ENCODE results near the gene MEGF10. TPM values are rescaled to one million over a fixed set of nuclear protein-coding genes. Genes with fewer than 3 reads are reported as not detected.

MEGF10 gene
- total RNA-seq, 4 donors from 2014 or later, result 1.1 to 3.4 (median 2.9) TPM

DNA sequence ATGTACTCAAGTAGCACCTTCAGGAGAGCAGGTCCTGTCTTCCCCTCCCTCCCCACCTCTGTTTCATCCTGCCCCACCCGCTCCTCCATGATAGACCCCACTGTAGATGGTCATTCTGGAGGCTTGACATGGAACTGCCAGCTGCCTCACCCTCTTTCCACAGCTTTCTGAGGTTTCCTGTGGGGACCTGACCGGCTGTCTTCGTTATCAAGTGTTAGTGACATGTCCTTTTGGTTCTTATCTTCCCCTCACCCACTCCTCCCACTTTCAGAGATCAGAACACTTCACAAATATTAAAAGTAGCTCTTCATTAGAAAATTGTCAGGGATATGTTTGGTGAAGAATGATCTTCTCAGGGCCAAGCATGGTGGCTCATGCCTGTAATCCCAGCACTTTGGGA is 52.7 kb downstream of the MEGF10 start:
- WGBS, result 90% methylated on average over 3 of the region's 3 CpGs
- no peaks in the 10 kb centered on the region for H3K4me1 ChIP-seq
- TF ChIP-seq POLR2A (IDR thresholded peaks at IDR 0.05), result no peak
- no peak for TF ChIP-seq POLR2AphosphoS5 (IDR thresholded peaks at IDR 0.05)
- TF ChIP-seq EP300 (IDR thresholded peaks at IDR 0.05), result no peak
- TF ChIP-seq, protein P1, sequence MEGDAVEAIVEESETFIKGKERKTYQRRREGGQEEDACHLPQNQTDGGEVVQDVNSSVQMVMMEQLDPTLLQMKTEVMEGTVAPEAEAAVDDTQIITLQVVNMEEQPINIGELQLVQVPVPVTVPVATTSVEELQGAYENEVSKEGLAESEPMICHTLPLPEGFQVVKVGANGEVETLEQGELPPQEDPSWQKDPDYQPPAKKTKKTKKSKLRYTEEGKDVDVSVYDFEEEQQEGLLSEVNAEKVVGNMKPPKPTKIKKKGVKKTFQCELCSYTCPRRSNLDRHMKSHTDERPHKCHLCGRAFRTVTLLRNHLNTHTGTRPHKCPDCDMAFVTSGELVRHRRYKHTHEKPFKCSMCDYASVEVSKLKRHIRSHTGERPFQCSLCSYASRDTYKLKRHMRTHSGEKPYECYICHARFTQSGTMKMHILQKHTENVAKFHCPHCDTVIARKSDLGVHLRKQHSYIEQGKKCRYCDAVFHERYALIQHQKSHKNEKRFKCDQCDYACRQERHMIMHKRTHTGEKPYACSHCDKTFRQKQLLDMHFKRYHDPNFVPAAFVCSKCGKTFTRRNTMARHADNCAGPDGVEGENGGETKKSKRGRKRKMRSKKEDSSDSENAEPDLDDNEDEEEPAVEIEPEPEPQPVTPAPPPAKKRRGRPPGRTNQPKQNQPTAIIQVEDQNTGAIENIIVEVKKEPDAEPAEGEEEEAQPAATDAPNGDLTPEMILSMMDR (IDR thresholded peaks at IDR 0.05), result no peak
- H3K9me3 ChIP-seq, result no peaks in the 10 kb centered on the region
- H3K27me3 ChIP-seq, result no peaks in the 10 kb centered on the region
- H3K4me3 ChIP-seq, result no peak overlapping the region
- DNase-seq (ENCODE audit: low spot score in 2 of 2), result no peak
- H3K27ac ChIP-seq, result no peak overlapping the region
- no peaks in the 10 kb centered on the region for H3K36me3 ChIP-seq

DNA sequence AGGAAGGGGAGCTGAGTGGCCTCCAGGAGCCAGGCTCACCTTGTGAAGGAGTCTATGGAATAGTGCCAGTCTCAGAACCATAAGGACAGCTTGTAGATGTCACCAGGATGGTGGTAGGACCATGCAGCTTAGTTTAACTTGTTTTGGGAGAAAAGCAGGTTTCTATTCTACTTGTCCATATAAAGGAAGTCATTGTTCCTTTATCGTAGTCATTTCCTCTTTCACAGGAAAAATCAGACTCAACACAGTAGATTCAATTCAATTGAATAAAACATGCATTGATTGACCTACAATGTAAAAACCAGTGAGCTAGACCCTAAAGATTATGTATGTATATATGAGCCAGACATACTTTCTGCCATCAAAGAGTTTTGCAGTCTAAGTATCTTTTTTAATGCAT is 53.3 kb downstream of the MEGF10 start:
- Histone ChIP-seq H3K27me3 (no peaks in the 10 kb centered on the region), H3K27ac (no peak overlapping the region), H3K4me3 (no peak overlapping the region), H3K4me1 (no peaks in the 10 kb centered on the region), H3K9me3 (no peaks in the 10 kb centered on the region), H3K36me3 (no peaks in the 10 kb centered on the region)
- 63% methylated on average over 1 of the region's 1 CpG for WGBS
- TF ChIP-seq, protein P1 (IDR thresholded peaks at IDR 0.05), result no peak
- no peak for TF ChIP-seq POLR2A (IDR thresholded peaks at IDR 0.05)
- TF ChIP-seq POLR2AphosphoS5 (IDR thresholded peaks at IDR 0.05), result no peak
- TF ChIP-seq EP300 (IDR thresholded peaks at IDR 0.05), result no peak
- no peak for DNase-seq (ENCODE audit: low spot score in 2 of 2)

DNA sequence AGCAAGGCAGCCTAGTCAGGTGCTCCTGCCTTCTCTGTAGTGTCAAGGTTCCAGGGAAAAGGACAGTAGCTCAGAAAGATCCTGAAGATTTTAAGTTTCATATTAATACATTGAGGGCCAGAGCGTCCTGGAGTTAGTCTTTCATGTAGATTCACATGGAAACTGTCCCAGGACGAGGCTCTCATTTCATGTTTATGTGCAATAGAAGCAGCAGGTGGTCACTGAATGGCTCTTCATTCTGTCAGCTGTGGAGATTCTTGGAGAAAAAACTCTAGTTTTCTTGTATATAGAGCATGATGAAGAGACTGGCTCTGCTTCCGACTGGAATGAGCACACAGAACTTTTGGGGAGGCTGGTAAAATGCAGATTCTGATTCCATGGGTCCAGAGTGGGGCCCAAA is 54.3 kb downstream of the MEGF10 start:
- Histone ChIP-seq H3K9me3 (no peaks in the 10 kb centered on the region), H3K4me3 (no peak overlapping the region), H3K27ac (no peak overlapping the region), H3K4me1 (no peaks in the 10 kb centered on the region), H3K36me3 (no peaks in the 10 kb centered on the region), H3K27me3 (no peaks in the 10 kb centered on the region)
- WGBS, result 87% methylated on average over 3 of the region's 3 CpGs
- DNase-seq (ENCODE audit: low spot score in 2 of 2), result no peak
- TF ChIP-seq, protein P1 (IDR thresholded peaks at IDR 0.05), result no peak
- TF ChIP-seq POLR2AphosphoS5 (IDR thresholded peaks at IDR 0.05) (no peak), EP300 (IDR thresholded peaks at IDR 0.05) (no peak), POLR2A (IDR thresholded peaks at IDR 0.05) (no peak)

DNA sequence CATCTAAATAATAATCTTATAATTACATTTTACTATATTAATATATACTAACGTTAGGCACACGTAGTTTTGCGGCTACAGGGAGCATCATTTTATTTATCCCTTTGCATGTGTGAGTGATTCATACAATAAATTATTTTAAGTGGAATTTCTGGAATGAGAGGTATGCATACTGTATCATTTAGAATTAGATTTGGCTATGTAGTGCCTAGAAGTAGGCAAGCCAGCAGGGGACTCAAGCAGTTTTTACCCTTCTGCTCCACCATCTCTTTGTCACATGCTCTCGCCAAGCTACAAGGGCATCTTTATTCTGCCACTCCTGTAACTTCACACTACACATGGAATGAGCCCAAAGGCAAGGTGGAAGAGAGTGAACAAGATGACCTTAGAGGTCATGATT is 60.8 kb downstream of the MEGF10 start:
- TF ChIP-seq, protein P1 (IDR thresholded peaks at IDR 0.05), result no peak
- no peak for TF ChIP-seq EP300 (IDR thresholded peaks at IDR 0.05)
- TF ChIP-seq POLR2AphosphoS5 (IDR thresholded peaks at IDR 0.05), result no peak
- TF ChIP-seq POLR2A (IDR thresholded peaks at IDR 0.05), result no peak
- no peak overlapping the region for H3K4me3 ChIP-seq
- 60% methylated on average over 4 of the region's 4 CpGs for WGBS

DNA sequence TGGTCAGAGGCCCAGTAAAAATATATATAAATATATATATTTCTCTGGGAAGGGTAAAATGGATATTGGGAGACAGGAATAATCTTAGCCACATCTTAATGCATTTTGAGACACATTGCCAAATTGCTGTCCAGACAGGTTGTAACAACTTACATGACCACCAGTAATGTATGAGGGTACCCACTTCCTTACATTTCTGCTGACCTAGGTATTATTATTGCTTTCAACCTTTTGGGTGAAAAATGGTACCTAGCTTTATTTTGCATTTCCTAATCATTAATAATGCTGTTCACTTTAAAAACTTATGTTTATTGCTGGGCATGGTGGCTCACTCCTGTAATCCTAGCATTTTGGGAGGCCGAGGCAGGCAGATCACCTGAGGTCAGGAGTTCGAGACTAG is 61.5 kb downstream of the MEGF10 start:
- no peak for TF ChIP-seq EP300 (IDR thresholded peaks at IDR 0.05)
- TF ChIP-seq, protein P1 (IDR thresholded peaks at IDR 0.05), result no peak
- no peak for TF ChIP-seq POLR2A (IDR thresholded peaks at IDR 0.05)
- TF ChIP-seq POLR2AphosphoS5 (IDR thresholded peaks at IDR 0.05), result no peak
- H3K9me3 ChIP-seq, result no peaks in the 10 kb centered on the region
- DNase-seq (ENCODE audit: low spot score in 2 of 2), result no peak

More for the DNA sequence above, 60.8 kb downstream of the MEGF10 start:
- no peaks in the 10 kb centered on the region for H3K9me3 ChIP-seq
- no peak for DNase-seq (ENCODE audit: low spot score in 2 of 2)
- no peaks in the 10 kb centered on the region for H3K36me3 ChIP-seq
- no peaks in the 10 kb centered on the region for H3K4me1 ChIP-seq
- no peak overlapping the region for H3K27ac ChIP-seq
- H3K27me3 ChIP-seq, result no peaks in the 10 kb centered on the region

More for the DNA sequence above, 61.5 kb downstream of the MEGF10 start:
- Histone ChIP-seq H3K4me1 (no peaks in the 10 kb centered on the region), H3K27ac (no peak overlapping the region), H3K4me3 (no peak overlapping the region), H3K27me3 (no peaks in the 10 kb centered on the region), H3K36me3 (no peaks in the 10 kb centered on the region)
- 94% methylated on average over 2 of the region's 2 CpGs for WGBS
